ENCODE results near the gene ARMC5.
"Not testable (repeated sequence)": the region's sequence is repeated elsewhere in the genome, so short reads cannot be mapped to it uniquely, and the experiment has no call there.

ARMC5 gene

DNA sequence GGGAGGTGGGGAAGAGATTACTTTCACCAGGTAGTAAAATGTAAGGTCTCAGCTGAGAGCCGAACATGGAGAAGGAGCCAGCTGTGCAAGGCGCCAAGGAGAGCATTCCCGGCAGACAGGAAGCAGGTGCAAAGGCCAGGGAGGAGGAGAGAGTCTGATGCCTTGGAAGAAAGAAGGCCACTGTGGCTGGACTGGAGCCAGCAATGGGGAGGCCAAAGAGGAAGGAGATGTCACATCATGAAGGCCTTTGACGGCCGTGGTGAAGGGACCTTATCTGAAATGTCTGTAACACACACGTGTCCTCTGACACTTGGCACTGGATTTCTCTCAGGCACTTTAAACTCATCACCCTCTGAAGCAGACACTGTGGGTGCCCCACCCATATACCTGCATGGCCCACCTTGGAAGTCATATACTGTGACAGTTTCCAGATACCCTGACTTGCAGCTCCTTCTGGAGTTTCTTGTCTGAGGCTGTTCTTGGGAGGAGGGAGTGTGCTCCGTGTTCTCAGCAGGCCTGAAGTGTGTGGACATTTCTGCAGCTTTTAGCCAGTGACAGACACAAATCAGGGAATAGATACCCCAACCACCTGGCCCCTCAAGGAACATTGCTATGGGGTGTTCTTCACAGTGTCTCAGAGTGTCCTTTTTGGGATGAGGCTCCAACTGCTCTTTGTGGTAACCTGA is 21.7 kb downstream of the ARMC5 start:
- DNase-seq: no peak

DNA sequence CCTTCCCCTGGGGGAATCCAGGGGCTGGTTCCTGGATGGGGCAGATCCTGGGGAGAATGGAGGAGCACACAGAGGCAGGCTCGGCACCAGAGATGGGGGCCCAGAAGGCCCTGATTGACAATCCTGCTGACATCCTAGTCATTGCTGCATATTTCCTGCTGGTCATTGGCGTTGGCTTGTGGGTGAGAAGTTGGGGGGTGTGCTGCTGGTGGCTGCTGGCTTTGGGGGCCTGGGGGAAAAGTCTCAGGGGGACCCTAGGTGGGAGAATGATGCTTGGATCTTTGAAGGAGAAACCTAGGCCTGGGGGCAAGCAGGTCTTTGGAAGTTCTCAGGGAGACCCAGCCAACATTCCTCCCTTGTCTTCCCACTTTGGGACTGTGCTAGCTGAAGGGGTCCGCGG is 23.8 kb downstream of the ARMC5 start, which contains the start of gene SLC5A2:
TSS of gene SLC5A2 (plus strand) at position 43 of the 400 bp plus-strand sequence. CDS start at position 57, 14 bp downstream.
- DNase-seq: no peak

DNA sequence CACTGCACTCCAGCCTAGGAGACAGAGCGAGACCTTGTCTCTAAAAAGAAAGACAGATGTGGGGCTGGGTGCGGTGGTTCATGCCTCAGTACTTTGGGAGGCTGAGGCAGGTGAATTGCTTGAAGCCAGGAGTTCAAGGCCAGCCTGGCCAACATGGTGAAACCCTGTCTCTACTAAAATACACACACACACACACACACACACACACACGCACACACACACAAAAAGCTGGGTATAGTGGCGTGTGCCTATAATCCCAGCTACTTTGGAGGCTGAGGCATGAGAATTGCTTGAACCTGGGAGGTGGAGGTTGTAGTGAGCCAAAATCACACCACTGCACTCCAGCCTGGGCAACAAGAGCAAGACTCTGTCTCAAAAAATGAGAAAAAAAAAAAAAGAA is 24.7 kb downstream of the ARMC5 start:
- not testable (repeated sequence) for DNase-seq

DNA sequence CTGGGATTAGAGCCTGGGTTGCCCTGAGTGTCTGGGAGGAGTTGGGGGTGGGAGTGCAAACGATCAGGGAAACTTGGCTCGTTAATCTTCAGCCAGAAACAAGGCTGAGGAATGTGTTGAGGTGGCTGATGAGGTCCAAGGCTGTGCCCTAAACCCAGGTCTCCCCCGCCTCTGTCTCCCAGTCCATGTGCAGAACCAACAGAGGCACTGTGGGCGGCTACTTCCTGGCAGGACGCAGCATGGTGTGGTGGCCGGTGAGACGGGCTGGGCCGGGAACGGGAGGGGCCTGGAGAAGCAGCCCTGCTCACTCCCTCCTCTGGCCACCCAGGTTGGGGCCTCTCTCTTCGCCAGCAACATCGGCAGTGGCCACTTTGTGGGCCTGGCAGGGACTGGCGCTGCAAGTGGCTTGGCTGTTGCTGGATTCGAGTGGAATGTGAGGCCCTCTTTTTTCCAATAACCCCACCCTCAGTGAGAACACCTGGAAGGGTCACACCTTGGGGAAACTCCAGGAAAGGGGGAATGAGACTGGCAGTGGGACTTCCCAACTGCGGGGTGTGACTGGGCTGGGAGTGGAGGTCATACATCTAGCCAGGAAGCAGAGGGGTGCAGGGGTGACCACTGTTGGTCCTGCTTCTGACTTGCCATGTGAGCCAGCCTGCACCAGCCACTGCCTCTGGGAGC is 25.3 kb downstream of the ARMC5 start:
- DNase-seq: no peak

DNA sequence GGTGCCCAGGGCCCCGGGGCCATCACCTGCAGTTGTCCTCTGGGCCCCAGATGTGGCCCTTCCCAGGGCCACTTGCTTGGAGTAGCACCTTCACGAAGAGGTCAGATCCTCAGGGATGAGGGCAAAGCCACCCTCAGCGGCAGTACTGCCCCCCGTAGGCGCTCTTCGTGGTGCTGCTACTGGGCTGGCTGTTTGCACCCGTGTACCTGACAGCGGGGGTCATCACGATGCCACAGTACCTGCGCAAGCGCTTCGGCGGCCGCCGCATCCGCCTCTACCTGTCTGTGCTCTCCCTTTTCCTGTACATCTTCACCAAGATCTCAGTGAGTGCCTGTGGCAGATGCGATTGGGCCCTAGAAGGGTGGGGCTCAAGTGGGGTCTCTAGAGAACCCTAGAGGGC is 26.3 kb downstream of the ARMC5 start:
- DNase-seq: no peak

DNA sequence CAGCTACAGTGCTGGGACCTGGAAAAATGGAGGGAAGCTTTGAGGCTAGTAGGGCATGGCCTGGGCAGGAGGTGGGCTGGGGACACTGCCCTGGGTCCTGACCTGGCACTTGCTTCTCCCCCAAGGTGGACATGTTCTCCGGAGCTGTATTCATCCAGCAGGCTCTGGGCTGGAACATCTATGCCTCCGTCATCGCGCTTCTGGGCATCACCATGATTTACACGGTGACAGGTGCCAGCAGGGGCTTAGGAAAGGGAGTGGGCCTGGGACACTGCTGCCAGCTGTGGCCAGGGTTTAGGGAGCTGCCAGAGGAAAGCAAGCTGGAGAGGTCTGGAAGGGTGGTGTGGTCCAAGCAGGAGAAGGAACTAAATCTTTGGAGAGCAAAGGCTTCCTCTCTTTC is 26.7 kb downstream of the ARMC5 start:
- DNase-seq: no peak

DNA sequence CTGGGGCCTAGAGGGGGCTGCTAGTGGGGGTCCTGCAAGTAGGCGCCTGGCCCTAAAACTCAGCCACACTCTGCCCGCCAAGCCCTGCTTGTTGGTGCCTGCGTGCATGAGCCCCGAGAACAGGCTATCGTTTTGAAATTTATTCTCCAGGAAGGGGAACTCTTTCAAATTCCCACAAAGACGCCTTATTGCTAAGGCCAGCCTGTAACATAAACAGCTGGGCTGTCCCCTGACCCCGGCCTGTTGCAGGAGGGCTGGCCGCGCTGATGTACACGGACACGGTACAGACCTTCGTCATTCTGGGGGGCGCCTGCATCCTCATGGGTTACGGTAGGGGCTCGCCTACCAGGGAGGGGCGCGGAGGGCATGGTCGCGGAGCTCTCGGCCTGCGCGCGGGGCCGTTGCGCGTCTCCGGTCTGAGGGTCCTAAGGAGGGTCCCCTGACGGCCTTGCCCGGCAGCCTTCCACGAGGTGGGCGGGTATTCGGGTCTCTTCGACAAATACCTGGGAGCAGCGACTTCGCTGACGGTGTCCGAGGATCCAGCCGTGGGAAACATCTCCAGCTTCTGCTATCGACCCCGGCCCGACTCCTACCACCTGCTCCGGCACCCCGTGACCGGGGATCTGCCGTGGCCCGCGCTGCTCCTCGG is 27.9 kb downstream of the ARMC5 start:
- DNase-seq: no peak

DNA sequence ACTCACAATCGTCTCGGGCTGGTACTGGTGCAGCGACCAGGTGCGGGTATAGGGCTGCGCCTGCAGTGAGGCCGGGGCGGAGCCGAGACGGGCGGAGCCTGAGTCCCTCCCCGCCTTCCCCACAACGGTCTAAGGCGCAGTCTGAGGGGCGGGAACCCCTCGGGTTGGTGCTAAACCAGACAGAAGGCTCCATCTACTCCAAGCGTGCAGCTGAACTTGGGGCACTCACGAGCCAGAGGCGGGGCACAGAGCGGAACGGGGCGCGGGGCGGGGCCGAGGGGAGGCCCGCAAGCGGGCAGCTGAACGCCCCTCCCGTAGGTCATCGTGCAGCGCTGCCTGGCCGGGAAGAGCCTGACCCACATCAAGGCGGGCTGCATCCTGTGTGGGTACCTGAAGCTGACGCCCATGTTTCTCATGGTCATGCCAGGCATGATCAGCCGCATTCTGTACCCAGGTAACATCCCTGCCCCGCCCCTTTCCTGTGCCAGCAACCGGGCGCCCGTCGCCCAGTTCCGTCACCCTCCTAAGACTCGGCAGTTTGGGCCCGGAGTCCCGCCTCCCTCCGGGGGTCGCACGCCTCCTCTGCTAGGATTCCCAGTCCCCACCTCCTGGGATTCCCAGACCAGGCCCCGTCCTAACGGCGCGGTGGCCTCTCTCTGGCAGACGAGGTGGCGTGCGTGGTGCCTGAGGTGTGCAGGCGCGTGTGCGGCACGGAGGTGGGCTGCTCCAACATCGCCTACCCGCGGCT is 28.6 kb downstream of the ARMC5 start:
- peak; percentile 72 for DNase-seq

DNA sequence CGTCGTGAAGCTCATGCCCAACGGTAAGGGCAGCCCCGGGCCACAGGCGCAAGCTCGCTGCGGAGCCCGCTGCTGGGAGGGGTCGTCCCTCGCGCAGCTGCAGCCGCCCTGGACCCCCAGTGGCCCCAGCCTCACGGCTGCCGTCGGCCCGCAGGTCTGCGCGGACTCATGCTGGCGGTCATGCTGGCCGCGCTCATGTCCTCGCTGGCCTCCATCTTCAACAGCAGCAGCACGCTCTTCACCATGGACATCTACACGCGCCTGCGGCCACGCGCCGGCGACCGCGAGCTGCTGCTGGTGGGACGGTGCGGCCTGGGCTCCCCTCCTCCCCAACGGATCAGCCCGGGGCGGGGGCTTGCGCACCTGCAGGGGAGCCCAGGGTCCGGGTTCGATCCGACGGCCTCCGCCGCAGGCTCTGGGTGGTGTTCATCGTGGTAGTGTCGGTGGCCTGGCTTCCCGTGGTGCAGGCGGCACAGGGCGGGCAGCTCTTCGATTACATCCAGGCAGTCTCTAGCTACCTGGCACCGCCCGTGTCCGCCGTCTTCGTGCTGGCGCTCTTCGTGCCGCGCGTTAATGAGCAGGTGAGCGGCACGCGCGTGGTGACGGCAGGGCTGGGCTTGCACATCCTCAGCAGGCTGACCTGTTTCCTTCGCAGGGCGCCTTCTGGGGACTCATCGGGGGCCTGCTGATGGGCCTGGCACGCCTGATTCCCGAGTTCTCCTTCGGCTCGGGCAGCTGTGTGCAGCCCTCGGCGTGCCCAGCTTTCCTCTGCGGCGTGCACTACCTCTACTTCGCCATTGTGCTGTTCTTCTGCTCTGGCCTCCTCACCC is 29.4 kb downstream of the ARMC5 start:
- no peak for DNase-seq

DNA sequence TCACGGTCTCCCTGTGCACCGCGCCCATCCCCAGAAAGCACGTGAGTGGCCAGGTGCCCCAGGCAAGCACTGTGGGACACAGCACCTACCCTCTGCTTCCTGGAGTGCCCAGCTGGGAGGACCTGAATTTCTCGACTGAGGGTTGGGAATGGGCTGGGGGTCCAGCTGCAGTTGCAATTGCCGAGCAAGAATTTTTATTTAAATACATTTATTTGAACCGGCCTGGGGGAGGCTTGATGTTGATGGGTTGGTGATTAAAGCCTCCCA is 29.9 kb downstream of the ARMC5 start:
- DNase-seq: no peak

DNA sequence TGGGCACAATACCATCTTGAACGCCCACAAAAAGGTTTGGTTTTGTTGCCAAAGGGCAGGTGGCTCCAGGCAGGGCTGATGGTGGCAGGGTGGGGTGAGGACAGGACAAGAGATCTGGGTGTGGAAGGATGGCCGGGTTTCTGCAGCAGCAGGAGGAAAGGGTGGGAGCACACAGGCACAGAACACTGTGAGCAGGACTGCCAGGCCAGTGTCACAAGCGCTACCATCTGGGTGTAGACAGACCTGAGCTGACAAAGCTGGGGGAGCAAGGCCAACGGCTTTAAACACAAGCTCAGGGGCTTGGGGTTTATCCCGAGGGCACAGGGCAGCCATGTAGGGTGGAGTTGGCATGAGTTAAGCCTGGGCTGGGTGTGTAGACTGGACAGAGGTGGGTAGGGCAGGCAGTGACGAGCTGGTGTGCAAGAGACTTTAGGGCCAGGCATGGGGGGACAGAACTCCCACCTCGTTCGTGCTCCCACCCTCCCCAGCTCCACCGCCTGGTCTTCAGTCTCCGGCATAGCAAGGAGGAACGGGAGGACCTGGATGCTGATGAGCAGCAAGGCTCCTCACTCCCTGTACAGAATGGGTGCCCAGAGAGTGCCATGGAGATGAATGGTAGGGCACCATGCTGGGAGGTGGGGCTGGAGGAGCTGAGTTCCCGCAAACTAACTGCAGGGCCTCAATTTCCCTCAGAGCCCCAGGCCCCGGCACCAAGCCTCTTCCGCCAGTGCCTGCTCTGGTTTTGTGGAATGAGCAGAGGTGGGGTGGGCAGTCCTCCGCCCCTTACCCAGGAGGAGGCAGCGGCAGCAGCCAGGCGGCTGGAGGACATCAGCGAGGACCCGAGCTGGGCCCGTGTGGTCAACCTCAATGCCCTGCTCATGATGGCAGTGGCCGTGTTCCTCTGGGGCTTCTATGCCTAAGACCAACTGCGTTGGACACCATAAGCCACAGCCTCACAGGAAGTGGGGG is 30.6 kb downstream of the ARMC5 start:
- no peak for DNase-seq

DNA sequence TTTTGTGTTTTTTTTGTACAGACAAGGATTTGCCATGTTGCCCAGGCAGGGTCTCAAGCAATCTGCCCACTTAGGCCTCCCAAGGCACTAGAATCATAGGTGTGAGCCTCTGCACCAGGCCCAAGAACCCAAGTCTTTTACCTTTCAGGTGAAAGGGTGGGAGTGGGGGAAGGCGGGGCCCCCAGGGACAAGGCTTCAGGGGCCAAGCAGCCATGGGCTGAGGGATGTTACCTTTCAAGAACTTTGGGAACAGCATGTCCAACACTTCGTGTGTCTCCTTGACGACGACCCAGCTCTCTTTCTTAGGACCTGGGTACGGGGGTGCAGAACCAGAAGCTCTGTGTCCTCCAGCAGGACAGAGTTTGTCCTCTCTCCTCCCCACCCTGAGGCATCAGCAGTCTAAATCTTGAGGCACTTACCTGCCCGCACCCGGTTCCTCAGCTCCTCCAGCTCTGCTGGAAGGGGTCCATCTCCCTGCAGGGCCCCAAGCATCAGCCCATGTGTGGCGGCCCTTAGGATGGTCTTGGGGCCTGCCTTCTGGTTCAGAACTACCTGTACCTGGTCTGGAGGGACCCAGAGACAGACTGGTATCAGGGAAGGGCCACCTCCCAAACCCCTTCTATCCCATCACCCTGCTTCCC is 32.6 kb downstream of the ARMC5 start:
- DNase-seq: no peak

DNA sequence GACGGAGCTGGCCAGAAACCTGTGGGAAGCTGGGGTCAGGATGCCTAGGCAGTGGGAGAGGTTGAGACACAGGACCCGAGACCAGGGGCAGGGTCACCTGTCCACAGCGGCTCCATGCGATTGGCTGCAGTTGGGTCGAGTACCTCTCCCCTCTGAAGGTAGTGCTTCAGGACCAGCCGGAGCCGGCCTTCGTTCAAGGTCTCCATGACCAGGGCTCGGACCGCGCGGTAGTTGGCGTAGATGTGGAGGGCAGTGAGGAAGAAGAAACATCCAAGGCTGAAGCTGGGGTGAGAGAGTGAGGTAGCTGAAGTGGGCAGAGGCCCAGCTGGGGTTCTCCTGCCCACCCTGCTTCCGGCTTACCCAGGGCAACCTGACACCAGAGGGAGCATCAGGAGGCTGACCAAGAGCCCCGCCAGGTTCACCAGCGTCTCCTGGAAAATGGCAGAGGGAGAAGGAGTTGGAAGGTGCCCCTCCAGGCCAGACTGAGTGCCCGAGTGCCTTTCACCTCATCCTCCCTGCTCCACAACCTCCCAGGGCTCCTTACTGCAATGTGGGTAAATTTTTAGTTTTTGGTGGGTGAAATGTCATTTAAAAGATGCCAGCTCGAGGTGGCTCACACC is 34.3 kb downstream of the ARMC5 start:
- DNase-seq: no peak

DNA sequence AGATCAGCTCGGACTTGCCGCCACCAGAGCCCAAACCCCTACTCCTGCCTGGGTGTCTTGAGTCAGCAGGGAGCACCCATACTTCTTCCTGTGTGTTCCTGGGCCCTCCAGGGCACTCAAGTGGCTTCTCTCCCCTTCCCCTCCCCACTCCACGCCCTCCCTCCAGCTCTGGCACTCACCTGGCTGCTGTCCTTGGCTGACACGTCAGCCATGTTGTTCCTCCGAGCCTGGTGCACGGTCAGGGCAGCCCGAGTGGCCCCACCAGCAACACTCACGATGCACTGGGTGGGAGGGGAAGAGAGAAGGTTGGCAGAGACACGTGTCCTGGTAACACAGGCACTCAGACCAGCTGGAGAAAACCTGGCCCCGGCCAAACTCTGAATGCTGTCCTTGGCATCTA is 37.4 kb downstream of the ARMC5 start:
- DNase-seq: no peak

DNA sequence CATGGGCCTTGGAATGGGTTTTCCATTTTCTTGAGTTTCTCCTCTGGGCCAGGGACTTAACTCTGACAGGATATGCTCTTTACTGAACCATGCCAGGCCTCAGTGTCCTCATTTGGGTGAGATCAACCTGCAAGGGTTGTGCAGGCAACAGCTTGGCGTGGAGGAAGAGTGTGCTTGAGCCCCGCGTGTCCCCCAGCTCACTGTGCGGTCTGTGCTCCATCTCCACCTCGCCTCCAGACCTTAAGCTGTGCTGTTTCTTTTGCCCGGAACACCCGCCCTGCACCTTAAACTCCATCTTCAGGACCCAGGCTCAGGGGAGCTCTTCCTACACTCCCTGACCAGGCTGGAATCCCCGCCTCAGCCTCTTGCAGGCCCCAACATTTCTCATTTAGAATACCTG is 39.2 kb downstream of the ARMC5 start:
- DNase-seq: no peak

DNA sequence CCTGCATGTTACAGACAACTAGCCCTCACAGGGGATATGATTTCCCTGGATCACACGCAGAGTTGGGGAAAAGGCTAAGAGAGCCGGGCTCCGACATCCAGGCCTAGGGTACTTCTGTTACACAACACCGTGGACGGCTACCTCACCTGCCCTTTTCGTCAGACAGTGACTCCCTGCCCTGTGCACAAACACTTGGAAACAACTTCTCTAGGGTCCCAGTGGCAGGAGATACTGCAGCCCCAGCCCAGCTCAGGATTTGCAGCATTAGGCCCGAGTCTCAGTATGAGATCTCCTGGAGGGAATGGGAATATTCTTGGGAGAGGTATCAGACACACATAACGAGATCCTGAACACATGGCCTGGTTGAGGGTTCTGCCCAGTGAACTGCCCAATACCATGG is 40.6 kb downstream of the ARMC5 start:
- no peak for DNase-seq

DNA sequence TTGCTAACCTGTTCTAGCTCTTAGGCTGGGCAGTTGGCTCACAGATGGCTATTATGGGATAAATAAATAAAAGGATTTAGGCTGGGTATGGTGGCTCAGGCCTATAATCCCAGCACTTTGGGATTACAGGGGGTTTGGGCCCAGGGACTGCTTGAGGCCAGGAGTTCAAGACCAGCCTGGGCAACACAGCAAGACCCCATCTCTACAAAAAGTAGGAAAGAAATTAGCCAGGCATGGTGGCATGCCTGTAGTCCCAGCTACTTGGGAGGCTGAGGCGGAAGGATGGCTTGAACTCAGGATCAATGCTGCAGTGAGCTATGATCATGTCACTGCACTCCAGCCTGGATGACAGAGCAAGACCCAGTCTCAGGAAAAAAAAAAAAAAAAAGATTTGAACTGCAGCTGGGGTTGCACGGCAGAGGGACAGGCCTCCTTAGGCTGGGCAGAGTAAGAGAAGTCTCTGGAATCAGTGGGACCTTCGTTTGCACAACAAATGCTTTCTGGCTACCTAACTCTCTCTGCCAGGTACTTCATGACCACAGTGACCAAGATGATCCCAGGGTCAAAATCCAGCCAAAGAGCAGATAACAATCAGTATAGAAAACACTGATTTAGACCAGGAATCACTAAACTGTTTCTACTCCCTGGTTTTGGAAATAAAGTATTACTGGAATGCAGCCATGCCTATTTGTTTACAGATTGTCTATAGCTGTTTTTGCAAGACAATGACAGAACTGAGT is 42.1 kb downstream of the ARMC5 start:
- DNase-seq: no peak

DNA sequence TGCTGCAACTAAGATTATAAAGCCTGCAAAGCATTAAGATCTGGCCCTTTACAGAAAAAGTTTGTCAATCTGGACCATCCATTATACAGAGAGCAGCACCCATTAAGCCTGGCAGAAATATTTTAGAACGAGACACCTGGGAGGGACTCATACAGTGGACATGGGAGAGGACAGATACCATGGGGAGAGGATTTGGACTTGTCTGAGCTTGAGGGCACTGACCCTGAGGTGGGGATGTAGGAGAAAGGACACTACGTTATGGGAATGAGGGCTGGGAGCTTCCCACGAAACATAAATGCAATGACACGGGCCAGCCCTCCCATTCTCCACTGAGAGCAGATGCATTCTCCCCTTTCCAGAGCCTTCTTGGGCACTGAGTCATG is 42.7 kb downstream of the ARMC5 start:
- no peak for DNase-seq

DNA sequence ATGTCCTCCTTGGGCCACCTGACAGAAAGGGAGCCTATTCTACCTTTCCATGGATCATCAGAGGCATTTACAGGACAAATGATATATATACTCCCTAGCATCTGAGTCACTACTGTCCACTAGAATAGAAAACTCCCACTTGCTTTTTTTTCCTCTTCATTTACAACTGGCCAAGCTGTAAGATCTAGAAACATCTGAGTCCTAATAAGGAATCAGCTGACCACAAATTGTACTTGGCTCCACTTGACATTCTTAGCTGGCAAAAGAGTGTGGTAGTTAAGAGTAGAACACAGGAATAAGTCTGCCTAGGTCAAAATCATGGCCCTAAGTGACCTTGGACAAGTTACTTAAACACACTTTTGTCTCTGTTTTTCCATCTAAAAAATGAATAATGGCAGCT is 43.7 kb downstream of the ARMC5 start:
- no peak for DNase-seq

DNA sequence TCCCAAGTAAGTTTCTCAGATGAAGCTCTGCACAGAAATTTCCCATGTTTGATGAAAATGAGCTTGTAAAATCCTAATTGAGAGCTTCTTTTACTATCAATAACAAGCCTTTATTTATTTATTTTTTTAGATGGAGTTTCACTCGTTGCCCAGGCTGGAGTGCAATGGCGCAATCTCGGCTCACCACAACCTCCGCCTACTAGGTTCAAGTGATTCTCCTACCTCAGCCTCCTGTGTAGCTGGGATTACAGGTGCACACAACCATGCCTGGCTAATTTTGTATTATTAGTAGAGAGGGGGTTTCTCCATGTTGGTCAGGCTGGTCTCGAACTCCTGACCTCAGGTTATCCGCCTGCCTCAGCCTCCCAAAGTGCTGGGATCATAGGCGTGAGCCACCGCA is 44.3 kb downstream of the ARMC5 start:
- DNase-seq: not testable (repeated sequence)
